Measurements from ENCODE around the gene MX2.
"Not testable (repeated sequence)": the region's sequence is repeated elsewhere in the genome, so short reads cannot be mapped to it uniquely, and the experiment has no call there.

The MX2 gene

DNA sequence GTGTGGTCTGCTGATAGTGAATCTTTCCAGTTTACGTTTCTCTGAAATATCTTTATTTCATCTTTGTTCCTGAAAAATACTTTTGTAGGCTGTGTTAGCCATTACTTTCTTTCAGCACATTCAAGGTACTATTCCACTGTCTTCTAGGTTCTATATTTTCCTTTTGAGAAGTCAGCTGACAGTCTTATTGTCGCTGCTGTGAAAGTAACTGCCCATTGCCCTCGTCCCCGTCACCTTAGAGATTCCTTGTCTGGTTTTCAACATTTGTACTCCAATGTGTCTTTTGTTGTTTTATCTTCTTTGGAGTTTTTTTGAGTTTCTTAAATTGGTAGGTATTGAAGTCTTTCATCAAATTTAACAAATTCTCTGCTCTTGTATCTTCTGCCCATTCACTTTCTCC, 19.8 kb upstream of the MX2 start:
- no peak for DNase-seq

DNA sequence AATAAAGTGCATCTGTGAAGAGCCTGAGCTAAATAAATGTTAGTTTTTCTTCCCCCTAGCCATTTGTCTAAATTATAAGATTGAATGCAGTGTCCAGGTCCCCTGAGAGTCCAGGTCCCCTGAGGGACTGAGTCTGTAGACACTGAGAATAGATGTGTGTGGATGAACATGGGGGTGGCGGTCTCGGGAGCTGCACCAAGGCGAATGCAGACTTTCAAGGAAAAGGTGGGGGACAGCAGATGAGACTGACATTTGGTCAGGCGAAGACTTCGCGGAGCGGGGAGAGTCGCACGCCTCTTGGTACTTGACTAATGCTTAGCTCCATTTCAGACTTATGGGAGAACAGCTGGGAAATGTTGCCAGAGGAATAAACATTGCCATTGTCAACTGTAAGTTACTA, 17.7 kb upstream of the MX2 start:
- no peak for DNase-seq

- no peak for DNase-seq
These were observed 16.5 kb upstream of the MX2 start for GRCh38 chr21:41345356-41345755.

DNA sequence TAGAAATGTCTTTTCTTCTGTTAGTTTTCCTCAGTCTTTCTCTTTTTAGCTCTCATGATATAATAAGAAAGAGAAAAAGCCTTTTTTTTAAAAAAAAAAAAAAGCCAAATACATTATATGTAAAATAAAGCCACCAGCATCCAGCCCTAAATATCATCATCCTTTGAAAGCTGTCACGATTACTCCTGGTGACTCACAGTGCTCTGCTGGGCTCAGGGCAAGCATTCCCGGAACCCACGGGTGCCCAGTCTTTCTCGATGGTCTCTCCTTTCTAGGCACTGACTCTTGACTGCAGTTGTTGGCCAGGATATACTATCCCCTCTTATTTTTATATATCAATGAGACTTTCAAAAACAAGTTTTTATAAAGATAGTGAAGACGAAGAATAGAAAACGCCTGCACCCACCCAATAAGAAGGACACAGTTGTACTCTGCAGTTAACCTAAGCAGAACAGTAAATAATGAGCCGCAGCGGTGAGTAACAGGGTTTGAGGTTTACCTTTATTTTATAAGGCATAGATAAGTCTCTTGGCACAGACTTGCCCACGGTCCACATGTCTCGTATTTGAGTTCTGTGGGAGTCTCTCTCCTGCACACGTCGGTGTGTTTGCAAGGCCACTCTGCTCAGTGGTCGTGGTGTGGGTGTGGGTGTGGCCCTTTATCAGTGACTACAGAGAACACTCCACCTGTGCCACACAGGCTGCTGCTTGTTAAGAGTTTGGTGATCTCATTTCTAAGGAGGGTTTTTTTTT, 15.7 kb upstream of the MX2 start:
- no peak for DNase-seq

GRCh38 chr21:41346758-41347157, 15.1 kb upstream of the MX2 start:
- DNase-seq = no peak

GRCh38 chr21:41348434-41348833, 13.4 kb upstream of the MX2 start:
- DNase-seq = no peak

DNA sequence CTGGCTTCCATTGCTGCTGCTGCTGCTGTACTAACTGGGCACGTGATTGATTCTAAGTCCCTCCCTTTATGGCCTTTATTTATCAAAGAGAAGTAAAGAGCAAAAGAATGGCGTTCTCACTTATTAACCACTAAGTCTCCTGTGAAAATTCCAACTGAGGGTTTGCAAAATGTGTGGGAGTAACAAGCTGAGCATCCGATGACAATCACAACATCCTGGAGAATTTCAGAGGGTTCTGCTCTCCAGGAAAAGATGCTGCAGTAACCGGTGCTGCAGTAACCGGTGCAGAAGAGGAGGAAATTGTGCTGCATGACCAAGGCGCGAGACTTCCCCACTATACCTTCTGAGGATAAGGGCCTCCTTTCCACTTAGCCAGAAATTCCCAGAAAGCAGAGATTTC, 12.7 kb upstream of the MX2 start:
- no peak for DNase-seq

GRCh38 chr21:41349619-41350390, 12.0 kb upstream of the MX2 start:
- DNase-seq = no peak

- DNase-seq = no peak
These were observed 11.2 kb upstream of the MX2 start for GRCh38 chr21:41350436-41351155.

DNA sequence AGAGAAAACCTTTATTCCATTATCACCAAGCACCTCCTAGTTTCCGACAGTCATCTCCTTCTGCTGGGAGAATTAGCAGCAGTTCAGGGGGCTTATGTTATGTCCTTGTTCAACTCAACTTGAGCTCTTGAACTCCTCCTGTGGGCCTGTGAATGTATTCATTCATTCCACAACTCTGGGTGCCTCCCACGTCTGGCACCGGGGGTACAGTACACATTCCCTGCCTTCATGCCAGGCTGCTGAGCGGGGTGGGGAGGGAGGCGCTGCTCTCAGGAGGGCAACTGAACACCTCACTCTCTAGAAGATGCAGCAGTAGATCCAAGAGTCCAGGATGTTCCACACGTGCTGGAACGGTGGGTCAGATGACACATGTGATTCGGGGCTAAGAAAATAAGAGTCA, 4.3 kb upstream of the MX2 start:
- DNase-seq = no peak

- no peak for DNase-seq
These were observed 3.3 kb upstream of the MX2 start for GRCh38 chr21:41358193-41359166.

GRCh38 chr21:41359286-41359685, 2.5 kb upstream of the MX2 start:
- DNase-seq = no peak

DNA sequence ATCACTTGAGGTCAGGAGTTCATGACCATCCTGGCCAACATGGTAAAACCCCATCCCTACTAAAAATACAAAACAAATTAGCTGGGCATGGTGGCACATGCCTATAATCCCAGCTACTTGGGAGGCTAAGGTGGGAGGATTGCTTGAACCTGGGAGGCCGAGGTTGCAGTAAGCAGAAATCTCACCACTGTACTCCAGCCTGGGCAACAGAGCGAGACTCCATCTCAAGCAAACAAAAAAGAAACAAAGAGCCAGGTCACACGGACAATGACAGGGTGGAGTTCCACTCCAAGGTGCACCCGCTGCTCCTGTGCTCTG, 2.1 kb upstream of the MX2 start:
- DNase-seq = not testable (repeated sequence)

DNA sequence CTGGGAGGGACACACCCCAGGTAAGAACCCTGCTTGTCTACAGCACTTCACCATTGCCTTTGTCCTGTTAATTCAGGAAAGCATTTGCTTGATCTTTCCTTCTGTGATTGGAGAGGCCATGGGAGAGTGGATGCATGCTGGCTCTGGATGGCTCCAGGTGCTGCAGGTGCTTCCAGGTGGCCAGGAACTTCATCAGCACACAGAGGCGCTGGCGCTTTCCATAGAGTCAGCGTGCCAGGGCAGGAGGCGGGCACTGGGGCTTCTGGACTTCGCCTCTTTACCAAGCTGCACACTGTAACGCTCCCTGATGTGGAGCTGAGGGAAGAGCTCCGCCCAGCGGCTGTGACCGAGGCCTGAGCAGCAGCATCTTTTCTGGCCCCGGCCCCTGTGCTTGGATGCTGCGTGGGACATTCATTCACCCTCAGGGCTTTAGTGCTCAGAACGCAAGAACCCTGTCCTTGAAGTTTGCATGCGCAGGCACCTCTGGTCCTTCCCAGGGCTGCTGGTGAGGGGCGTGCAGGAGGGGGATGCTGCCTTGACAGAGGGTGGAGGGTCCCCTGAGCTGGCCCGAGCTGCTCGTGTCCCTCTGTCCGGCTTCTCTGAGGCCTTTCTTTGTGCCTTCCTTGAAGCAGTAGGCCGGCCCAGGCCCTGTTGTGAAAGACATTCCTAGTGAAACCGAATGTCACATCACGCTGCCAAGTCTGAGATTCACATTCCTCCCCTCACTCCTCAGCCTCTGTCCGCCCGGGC, 1.6 kb upstream of the MX2 start:
- DNase-seq = no peak

DNA sequence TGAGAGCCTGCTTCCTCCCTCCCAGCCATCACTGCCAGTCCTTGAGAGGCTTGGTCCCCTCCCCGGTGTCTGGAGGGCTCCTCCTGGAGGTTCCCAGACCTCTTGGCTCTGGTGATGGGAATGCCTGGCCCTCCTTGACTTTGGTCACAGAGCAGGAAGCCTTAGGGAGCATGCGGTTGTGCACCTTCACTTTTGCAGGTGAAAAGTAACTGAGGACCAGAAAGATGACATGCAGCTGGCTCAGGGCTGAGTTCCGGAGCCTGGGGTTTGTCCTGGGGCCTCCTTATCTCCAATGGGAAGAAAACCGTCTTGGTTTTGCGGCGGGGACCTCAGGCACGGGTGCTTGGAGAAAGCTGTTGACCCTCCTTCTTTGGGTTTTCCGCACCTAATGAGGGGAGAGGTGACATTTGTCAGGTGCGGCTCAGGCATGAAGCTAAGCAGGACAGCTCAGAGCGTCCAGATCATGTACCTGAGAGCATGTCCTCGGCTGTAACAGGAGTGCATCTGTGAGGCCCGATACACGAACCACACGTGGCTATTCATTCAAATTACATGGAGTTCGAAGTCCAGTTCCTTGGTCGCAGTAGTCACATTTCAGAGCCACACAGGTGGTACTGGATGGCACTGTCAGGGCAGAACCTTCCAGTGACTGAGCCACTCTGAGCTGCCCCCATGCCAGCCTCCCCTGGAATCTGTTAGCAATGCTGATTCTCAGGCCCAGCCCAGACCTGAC, 608 bp upstream of the MX2 start:
- DNase-seq = no peak

- no peak for DNase-seq
These were observed 960 bp downstream of the MX2 start for GRCh38 chr21:41362605-41363369.

DNA sequence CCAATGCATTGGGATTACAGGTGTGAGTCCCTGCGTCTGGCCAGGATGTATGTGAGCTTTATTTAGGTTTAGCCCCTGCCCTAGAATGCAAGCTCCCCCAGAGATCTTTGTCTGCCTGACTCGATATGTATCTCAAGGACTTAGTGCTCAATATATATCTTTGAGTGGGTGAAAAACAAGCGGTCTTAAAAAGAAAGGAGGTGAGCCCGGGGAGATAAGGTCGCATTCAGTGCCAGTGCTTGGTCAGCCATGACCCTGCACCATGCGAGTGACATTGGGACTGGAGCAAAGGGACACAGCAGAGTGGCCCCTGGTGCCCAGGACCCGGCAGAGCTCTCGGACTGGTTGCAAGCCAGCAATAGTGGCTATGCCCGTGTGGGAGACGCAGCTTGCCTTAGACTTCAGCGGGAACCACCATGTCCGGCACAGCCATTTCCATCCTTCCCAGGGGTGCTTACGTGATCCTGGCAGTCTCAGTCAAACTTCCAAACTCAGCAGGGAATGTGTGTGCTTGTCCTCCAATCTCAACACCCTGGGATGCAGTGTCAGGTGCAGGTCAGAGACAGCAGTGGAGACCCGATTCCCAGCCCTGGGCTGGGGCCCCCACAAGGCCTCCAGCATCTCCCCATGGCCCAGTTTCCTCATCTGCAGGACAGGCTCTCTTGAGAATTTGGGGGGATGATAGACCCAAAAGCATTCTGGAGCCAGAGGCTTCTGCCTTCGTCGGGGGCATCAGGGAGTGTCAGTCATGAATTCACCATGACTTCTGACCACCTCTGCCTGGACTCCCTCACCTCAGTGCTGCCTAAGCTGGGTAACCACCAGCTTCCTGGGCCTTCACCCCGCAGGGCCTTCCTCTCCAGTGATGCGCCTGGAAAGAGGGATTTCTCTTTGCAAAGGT, 1.8 kb downstream of the MX2 start:
- no peak for DNase-seq

DNA sequence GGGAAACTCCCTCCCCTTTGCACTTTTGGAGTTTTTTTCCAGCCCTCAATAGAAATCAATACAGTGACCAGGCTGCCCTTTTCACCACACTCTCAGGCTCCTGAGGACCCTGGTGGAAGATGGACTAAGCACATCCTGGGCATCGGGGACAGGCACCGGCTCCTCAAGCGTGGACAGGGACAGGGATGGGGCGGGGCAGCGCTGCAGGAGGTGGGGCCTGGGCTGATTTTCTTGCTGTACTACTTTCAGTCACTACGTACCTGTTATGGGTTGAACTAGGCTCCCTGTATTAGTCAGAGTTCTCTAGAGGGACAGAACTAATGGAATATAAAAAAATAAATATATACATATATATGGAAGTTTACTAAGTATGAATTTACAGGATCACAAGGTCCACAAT, 2.5 kb downstream of the MX2 start:
- DNase-seq = no peak

DNA sequence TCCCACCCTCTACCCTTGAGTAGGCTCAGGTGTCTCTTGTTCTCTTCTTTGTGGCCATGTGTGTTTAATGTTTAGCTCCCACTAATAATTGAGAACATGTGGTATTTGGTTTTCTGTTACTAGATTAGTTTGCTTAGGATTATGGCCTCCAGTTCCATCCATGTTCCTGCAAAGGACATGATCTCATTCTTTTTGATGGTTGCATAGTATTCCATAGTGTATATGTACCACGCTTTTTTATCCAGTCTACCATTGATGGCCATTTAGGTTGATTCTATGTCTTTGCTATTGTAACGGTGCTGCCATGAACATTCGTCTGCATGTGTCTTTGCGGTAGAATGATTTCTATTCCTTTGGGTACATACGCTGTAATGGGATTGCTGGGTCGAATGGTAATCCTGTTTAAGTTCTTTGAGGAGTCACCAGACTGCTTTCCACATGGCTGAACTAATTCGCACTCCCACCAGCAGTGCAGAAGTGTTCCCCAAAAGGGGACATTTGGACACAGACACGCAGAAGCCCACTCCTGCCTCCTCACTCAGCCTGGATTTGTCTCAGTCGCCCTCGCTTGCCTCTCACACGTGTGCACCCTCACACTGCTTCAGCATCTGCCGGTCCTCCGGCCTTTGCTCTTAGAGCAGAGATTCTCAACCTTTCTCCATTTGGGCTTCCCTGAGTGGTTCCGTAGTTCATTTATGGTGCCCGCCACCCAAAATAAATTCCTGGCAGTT, 3.7 kb downstream of the MX2 start:
- DNase-seq = no peak
